ENCODE measurements around the gene NFASC. TPM values are rescaled to one million over a fixed set of nuclear protein-coding genes. Genes with fewer than 3 reads are reported as not detected.

The NFASC gene
- total and polyA plus RNA-seq, 8 donors = 1.1 to 54.2 (median 13.3) TPM

- 60 to 78% (median 72%) methylated on average over 9 of the region's 9 CpGs for WGBS, 5 donors
- Histone ChIP-seq H3K4me1 (peaks cover 0 to 1% (median 0%) of the 10 kb centered on the region in 4 donors), H3K27ac (no peak overlapping the region), H3K36me3 (no peaks in the 10 kb centered on the region), H3K4me3 (no peak overlapping the region), H3K9me3 (no peaks in the 10 kb centered on the region), H3K27me3 (peaks cover 0 to 38% (median 9%) of the 10 kb centered on the region in 3 donors)
- no peak for DNase-seq
- TF ChIP-seq POLR2A (IDR thresholded peaks at IDR 0.05) (no peak), POLR2AphosphoS5 (IDR thresholded peaks at IDR 0.05) (no peak), EP300 (IDR thresholded peaks at IDR 0.05) (no peak), CTCF (IDR thresholded peaks at IDR 0.05) (no peak)
- intact Hi-C loops (cut with DNase I; ENCODE audit: low total_unique reads) = no loop called here
Measured at GRCh38 chr1:205037539-205037938, 166.9 kb downstream of the NFASC start.

- no peak for DNase-seq
- TF ChIP-seq POLR2A (IDR thresholded peaks at IDR 0.05) = no peak
- intact Hi-C loops (cut with DNase I; ENCODE audit: low total_unique reads) = no loop called here
- H3K27me3 ChIP-seq = peaks cover 4 to 38% (median 16%) of the 10 kb centered on the region in 3 donors
- 70 to 80% (median 79%) methylated on average over 5 to 6 of the region's 6 CpGs for WGBS, 5 donors
- H3K4me1 ChIP-seq = peaks cover 0 to 8% (median 3%) of the 10 kb centered on the region in 4 donors
- H3K27ac ChIP-seq = no peak overlapping the region
- H3K36me3 ChIP-seq = no peaks in the 10 kb centered on the region
- H3K9me3 ChIP-seq = no peaks in the 10 kb centered on the region
- no peak overlapping the region for H3K4me3 ChIP-seq
Measured at GRCh38 chr1:205038132-205038786, 167.6 kb downstream of the NFASC start.

GRCh38 chr1:205041001-205041715, 170.5 kb downstream of the NFASC start:
- DNase-seq = no peak
- Histone ChIP-seq H3K4me1 (peaks cover 0 to 13% (median 5%) of the 10 kb centered on the region in 4 donors), H3K4me3 (no peak overlapping the region), H3K9me3 (no peaks in the 10 kb centered on the region), H3K27me3 (peaks cover 12 to 67% (median 42%) of the 10 kb centered on the region in 3 donors), H3K27ac (no peak overlapping the region), H3K36me3 (no peaks in the 10 kb centered on the region)
- intact Hi-C loops (cut with DNase I; ENCODE audit: low total_unique reads) = no loop called here
- 24 to 43% (median 33%) methylated on average over 4 of the region's 4 CpGs for WGBS, 5 donors
- TF ChIP-seq EP300 (IDR thresholded peaks at IDR 0.05) (no peak), POLR2AphosphoS5 (IDR thresholded peaks at IDR 0.05) (no peak), CTCF (IDR thresholded peaks at IDR 0.05) (no peak), POLR2A (IDR thresholded peaks at IDR 0.05) (no peak)

- H3K27ac ChIP-seq = no peak overlapping the region
- peak overlapping the region in 1 of 4 donors; percentile 9 for H3K4me3 ChIP-seq
- WGBS, 5 donors = 44 to 64% (median 60%) methylated on average over 11 to 16 of the region's 16 CpGs
- DNase-seq = no peak
- H3K9me3 ChIP-seq = no peaks in the 10 kb centered on the region
- intact Hi-C loops (cut with DNase I; ENCODE audit: low total_unique reads) = no loop called here
- H3K36me3 ChIP-seq = no peaks in the 10 kb centered on the region
- H3K27me3 ChIP-seq = peaks cover 12 to 78% (median 52%) of the 10 kb centered on the region in 3 donors
- peaks cover 0 to 13% (median 5%) of the 10 kb centered on the region in 4 donors for H3K4me1 ChIP-seq
- no peak for TF ChIP-seq POLR2A (IDR thresholded peaks at IDR 0.05)
- TF ChIP-seq POLR2AphosphoS5 (IDR thresholded peaks at IDR 0.05) = no peak
- TF ChIP-seq CTCF (IDR thresholded peaks at IDR 0.05) = no peak
- TF ChIP-seq EP300 (IDR thresholded peaks at IDR 0.05) = no peak
Measured at GRCh38 chr1:205041998-205042910, 171.6 kb downstream of the NFASC start.
